AML-193 (cell line): Measurements from ENCODE around the gene ZACN.

ENCODE experiments used
- DNase-seq, 2 experiments: peaks; one replicate each; lab custom pipeline; 2025; lab: John Stamatoyannopoulos, UW

ZACN gene

GRCh38 chr17:76103274-76104139 lies 24.5 kb downstream of the ZACN start, which contains the start of gene EXOC7:
TSS of gene EXOC7 (minus strand) at chr17:76103787. CDS start at chr17:76103692, 95 bp downstream.
- DNase-seq: peak; percentile 91 to 97

- peak in 1 of 2 experiments; percentile 68 for DNase-seq
Observed at GRCh38 chr17:76104140-76104895, 25.3 kb downstream of the ZACN start.

- no peak for DNase-seq
Observed at GRCh38 chr17:76104896-76105231, 25.9 kb downstream of the ZACN start.

GRCh38 chr17:76106703-76107102 lies 27.7 kb downstream of the ZACN start:
- DNase-seq: peak; percentile 35 to 39

GRCh38 chr17:76107509-76107908 lies 28.5 kb downstream of the ZACN start:
- DNase-seq: peak; percentile 18 to 27

- DNase-seq: no peak
Observed at GRCh38 chr17:76111956-76112355, 33.0 kb downstream of the ZACN start.

- DNase-seq: no peak
Observed at GRCh38 chr17:76115138-76115754, 36.3 kb downstream of the ZACN start.

GRCh38 chr17:76119409-76120371 lies 40.7 kb downstream of the ZACN start:
- no peak for DNase-seq

GRCh38 chr17:76120658-76121008 lies 41.7 kb downstream of the ZACN start:
- DNase-seq: no peak

GRCh38 chr17:76121932-76122430 lies 43.0 kb downstream of the ZACN start:
- DNase-seq: no peak

- no peak for DNase-seq
Observed at GRCh38 chr17:76122431-76123190, 43.6 kb downstream of the ZACN start.

- DNase-seq: no peak
Observed at GRCh38 chr17:76123191-76123499, 44.2 kb downstream of the ZACN start.

- DNase-seq: no peak
Observed at GRCh38 chr17:76123749-76124581, 45.0 kb downstream of the ZACN start.

- no peak for DNase-seq
Observed at GRCh38 chr17:76124582-76125390, 45.8 kb downstream of the ZACN start.

GRCh38 chr17:76125391-76125675 lies 46.4 kb downstream of the ZACN start:
- DNase-seq: no peak

GRCh38 chr17:76125922-76126321 lies 46.9 kb downstream of the ZACN start:
- no peak for DNase-seq

- DNase-seq: no peak
Observed at GRCh38 chr17:76130473-76130872, 51.5 kb downstream of the ZACN start.

- DNase-seq: no peak
Observed at GRCh38 chr17:76131051-76131691, 52.2 kb downstream of the ZACN start.
